Mesendoderm (in vitro differentiated cells): ENCODE results near the gene REEP6.
"Not testable (repeated sequence)": the region's sequence is repeated elsewhere in the genome, so short reads cannot be mapped to it uniquely, and the experiment has no call there.

Experiments
- DNase-seq: peaks from one replicate; pipeline ENCODE4 v3.0.0; 2013
- H2AK5ac ChIP-seq: 2 replicates; pipeline ENCODE4 v1.6.1; 2013; ENCODE audit warnings: low read length, inconsistent platforms
- H2BK120ac ChIP-seq: 2 replicates; pipeline ENCODE4 v1.6.1; 2013; ENCODE audit warnings: low read depth, mild to moderate bottlenecking, low read length, moderate library complexity, mixed read lengths
- H2BK15ac ChIP-seq: replicated peaks from 2 replicates; pipeline ENCODE4 v1.6.1; 2013; ENCODE audit warnings: low read depth, mild to moderate bottlenecking, moderate library complexity
- H2BK5ac ChIP-seq: 2 replicates; pipeline ENCODE4 v1.6.1; 2013; ENCODE audit warnings: low read length, inconsistent platforms
- H3K18ac ChIP-seq: 2 replicates; pipeline ENCODE4 v1.6.1; 2013; ENCODE audit warnings: mild to moderate bottlenecking, low read length, mixed read lengths
- H3K23ac ChIP-seq: one replicate; pipeline ENCODE4 v1.6.1; 2013; ENCODE audit warnings: low read length
- H3K27ac ChIP-seq: 2 replicates; pipeline ENCODE4 v1.5.1; 2013; ENCODE audit warnings: low read depth, mild to moderate bottlenecking, inconsistent platforms, low read length, moderate library complexity
- H3K27me3 ChIP-seq: 2 replicates; pipeline ENCODE4 v1.6.1; 2013; ENCODE audit warnings: low read length, control low read depth, mild to moderate bottlenecking, inconsistent platforms; ENCODE audit not compliant: insufficient read depth, poor library complexity
- H3K36me3 ChIP-seq: 2 replicates; pipeline ENCODE4 v1.6.1; 2013; ENCODE audit warnings: low read length, inconsistent platforms; ENCODE audit not compliant: control insufficient read depth, insufficient read depth
- H3K4ac ChIP-seq: one replicate; pipeline ENCODE4 v1.6.1; 2013; ENCODE audit warnings: low read depth, mild to moderate bottlenecking, low read length, moderate library complexity
- H3K4me1 ChIP-seq: 2 replicates; pipeline ENCODE4 v1.6.1; 2013; ENCODE audit warnings: low read depth, low read length, inconsistent platforms; ENCODE audit not compliant: control insufficient read depth
- H3K4me2 ChIP-seq: 2 replicates; pipeline ENCODE4 v1.6.1; 2013; ENCODE audit warnings: low read length
- H3K4me3 ChIP-seq: 2 replicates; pipeline ENCODE4 v1.5.1; 2013; ENCODE audit warnings: mild to moderate bottlenecking, low read length
- H3K56ac ChIP-seq: one replicate; pipeline ENCODE4 v1.6.1; 2013; ENCODE audit warnings: low read length
- H3K79me1 ChIP-seq: 2 replicates; pipeline ENCODE4 v1.6.1; 2013; ENCODE audit warnings: low read length, inconsistent platforms
- H3K79me2 ChIP-seq: 2 replicates; pipeline ENCODE4 v1.6.1; 2013; ENCODE audit warnings: mild to moderate bottlenecking, low read length; ENCODE audit not compliant: control insufficient read depth, insufficient read depth
- H3K9ac ChIP-seq: 2 replicates; pipeline ENCODE4 v1.6.1; 2013; ENCODE audit warnings: low read length, inconsistent platforms
- H4K5ac ChIP-seq: one replicate; pipeline ENCODE4 v1.6.1; 2013; ENCODE audit warnings: low read length
- H4K8ac ChIP-seq: one replicate; pipeline ENCODE4 v1.6.1; 2013; ENCODE audit warnings: low read depth, mild to moderate bottlenecking, control low read depth, low read length, moderate library complexity
- WGBS: extraction: QIAGEN DNeasy Blood & Tissue Kit; methylation state at CpG from one replicate; pipeline ENCODE4 v1.1.7; 2013; ENCODE audit warnings: low lambda C conversion rate, missing lambda C conversion rate; ENCODE audit not compliant: insufficient coverage; ENCODE audit errors: extremely low coverage; 5-methylcytosine and 5-hydroxymethylcytosine counted together

The REEP6 gene

DNA sequence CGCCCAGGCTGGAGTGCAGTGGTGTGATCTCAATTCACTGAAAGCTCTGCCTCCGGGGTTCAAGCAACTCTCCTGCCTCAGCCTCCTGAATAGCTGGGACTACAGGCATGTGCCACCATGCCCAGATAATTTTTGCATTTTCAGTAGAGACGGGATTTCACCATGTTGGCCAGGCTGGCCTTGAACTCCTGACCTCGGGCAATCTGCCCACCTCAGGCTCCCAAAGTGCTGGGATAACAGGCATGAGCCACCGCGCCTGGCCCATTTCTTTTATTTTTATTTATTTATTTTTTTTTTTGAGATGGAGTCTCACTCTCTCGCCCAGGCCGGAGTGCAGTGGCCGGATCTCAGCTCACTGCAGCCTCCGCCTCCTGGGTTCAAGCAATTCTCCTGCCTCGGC lies 48.8 kb downstream of the REEP6 start:
- H3K79me2 ChIP-seq, H3K4ac ChIP-seq, H3K4me3 ChIP-seq, H2AK5ac ChIP-seq, H3K36me3 ChIP-seq, H3K23ac ChIP-seq, H4K5ac ChIP-seq, H2BK120ac ChIP-seq, H3K4me1 ChIP-seq, H2BK15ac ChIP-seq, H3K79me1 ChIP-seq, H4K8ac ChIP-seq, H3K9ac ChIP-seq, H3K18ac ChIP-seq, H3K27ac ChIP-seq, H3K4me2 ChIP-seq, DNase-seq, H3K27me3 ChIP-seq, H2BK5ac ChIP-seq, H3K56ac ChIP-seq: not testable (repeated sequence)
- WGBS, result no CpG with 5 or more reads among the region's 11 CpGs

GRCh38 chr19:1540365-1540925 lies 49.5 kb downstream of the REEP6 start:
- Histone ChIP-seq H2BK5ac (no peak overlapping the region), H3K27me3 (no peaks in the 10 kb centered on the region), H3K23ac (no peak overlapping the region), H3K9ac (no peak overlapping the region), H3K79me1 (no peaks in the 10 kb centered on the region), H3K4me1 (no peaks in the 10 kb centered on the region), H3K4me3 (no peak overlapping the region), H2BK15ac (no peak overlapping the region), H4K5ac (no peak overlapping the region), H3K4ac (no peak overlapping the region), H3K27ac (no peak overlapping the region), H3K79me2 (no peaks in the 10 kb centered on the region), H2BK120ac (no peak overlapping the region), H3K18ac (no peak overlapping the region), H4K8ac (no peak overlapping the region), H3K56ac (no peak overlapping the region), H3K36me3 (no peaks in the 10 kb centered on the region), H3K4me2 (no peak overlapping the region), H2AK5ac (no peak overlapping the region)
- WGBS, result no CpG with 5 or more reads among the region's 17 CpGs
- DNase-seq, result no peak
